Left ventricle myocardium inferior (tissue), 1 donor: Measurements from ENCODE around the gene FRMD7. TPM values are rescaled to one million over a fixed set of nuclear protein-coding genes. Genes with fewer than 3 reads are reported as not detected.
"Not testable (repeated sequence)": the region's sequence is repeated elsewhere in the genome, so short reads cannot be mapped to it uniquely, and the experiment has no call there.

Source experiments
- DNase-seq: peaks from one replicate; pipeline ENCODE4 v3.0.0-alpha.2; 2020
- H3K27ac ChIP-seq: fragments of 200-600 bp; replicated peaks from 2 replicates; pipeline ENCODE4 v1.8.0; 2021
- H3K27me3 ChIP-seq: fragments of 200-600 bp; 2 replicates; pipeline ENCODE4 v1.8.0; 2021; ENCODE audit warnings: low read depth
- H3K36me3 ChIP-seq: fragments of 200-600 bp; 2 replicates; pipeline ENCODE4 v1.8.0; 2021
- H3K4me1 ChIP-seq: fragments of 200-600 bp; 2 replicates; pipeline ENCODE4 v1.8.0; 2021
- H3K4me3 ChIP-seq: fragments of 200-600 bp; 2 replicates; pipeline ENCODE4 v1.8.0; 2021; ENCODE audit warnings: mild to moderate bottlenecking, moderate library complexity
- H3K9me3 ChIP-seq: fragments of 200-600 bp; replicated peaks from 2 replicates; pipeline ENCODE4 v1.8.0; 2021
- intact Hi-C: fragments of 100-400 bp; cut with micrococcal nuclease; formaldehyde crosslinking; loops from one replicate; pipeline ENCODE4 v1.11.0; 2022
- total RNA-seq: library from RNA; stranded (reverse); fragmentation: NEBNext Ultra II Directional; extraction: Animal tissue kit (Norgen Biotek cat#: 25700); gene quantifications from one replicate; pipeline ENCODE4 v1.2.1, GENCODE V29; 2021
- TF ChIP-seq, protein P1 (sequence below): fragments of 200-600 bp; IDR thresholded peaks from 2 replicates; pipeline ENCODE4 v1.8.0; 2021; ENCODE audit warnings: antibody characterized with exemption, mild to moderate bottlenecking, borderline replicate concordance
- donor health status: DM: no; HTN: yes; CAD: no; lungs with severe emphysema.

The FRMD7 gene
- total RNA-seq, 1 donor from 2014 or later = 0.14 TPM

DNA sequence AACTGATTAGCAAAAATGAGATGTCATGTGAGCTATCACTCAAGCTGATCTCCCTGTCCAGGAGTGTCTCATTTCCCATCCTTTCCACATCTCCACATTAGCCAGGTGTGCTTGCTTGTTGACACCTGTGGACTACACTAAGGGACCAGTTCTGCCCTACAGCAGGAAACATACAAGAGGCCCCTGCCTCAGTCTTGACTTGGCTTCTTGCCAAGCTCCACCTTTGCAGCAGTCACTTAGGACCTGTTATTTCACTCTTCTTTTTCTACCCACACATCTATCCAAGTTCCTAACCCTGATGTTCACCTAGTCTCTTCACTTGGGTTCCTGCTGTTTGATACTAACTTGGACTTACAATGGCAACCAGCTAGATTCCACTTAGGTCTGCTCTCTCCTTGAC, 13.2 kb downstream of the FRMD7 start:
- H3K4me3 ChIP-seq = no peak overlapping the region
- no peaks in the 10 kb centered on the region for H3K9me3 ChIP-seq

DNA sequence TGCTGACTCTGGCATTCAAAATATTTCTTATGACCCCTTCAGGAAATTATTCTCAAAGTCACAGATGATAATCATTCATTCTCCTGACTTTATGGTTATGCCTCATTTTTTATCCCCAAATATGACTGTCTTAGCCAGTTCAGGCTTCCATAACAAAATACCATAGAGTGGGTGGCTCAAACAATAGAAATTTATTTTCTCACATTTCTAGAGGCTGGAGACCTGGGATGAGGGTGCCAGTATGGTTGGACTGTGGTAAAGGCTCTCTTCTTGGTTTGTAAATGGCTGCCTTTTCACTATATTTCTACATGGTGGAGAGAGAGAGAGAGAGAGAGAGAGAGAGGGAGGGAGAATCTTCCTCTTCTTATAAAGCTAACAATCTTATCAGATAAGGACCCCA, 20.5 kb downstream of the FRMD7 start:
- TF ChIP-seq, protein P1, sequence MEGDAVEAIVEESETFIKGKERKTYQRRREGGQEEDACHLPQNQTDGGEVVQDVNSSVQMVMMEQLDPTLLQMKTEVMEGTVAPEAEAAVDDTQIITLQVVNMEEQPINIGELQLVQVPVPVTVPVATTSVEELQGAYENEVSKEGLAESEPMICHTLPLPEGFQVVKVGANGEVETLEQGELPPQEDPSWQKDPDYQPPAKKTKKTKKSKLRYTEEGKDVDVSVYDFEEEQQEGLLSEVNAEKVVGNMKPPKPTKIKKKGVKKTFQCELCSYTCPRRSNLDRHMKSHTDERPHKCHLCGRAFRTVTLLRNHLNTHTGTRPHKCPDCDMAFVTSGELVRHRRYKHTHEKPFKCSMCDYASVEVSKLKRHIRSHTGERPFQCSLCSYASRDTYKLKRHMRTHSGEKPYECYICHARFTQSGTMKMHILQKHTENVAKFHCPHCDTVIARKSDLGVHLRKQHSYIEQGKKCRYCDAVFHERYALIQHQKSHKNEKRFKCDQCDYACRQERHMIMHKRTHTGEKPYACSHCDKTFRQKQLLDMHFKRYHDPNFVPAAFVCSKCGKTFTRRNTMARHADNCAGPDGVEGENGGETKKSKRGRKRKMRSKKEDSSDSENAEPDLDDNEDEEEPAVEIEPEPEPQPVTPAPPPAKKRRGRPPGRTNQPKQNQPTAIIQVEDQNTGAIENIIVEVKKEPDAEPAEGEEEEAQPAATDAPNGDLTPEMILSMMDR = no peak
- intact Hi-C loops = no loop called here
- Histone ChIP-seq H3K9me3 (no peaks in the 10 kb centered on the region), H3K4me3 (no peak overlapping the region), H3K27ac (no peak overlapping the region), H3K27me3 (no peaks in the 10 kb centered on the region), H3K4me1 (no peaks in the 10 kb centered on the region), H3K36me3 (no peaks in the 10 kb centered on the region)
- no peak for DNase-seq

More for the DNA sequence above, 13.2 kb downstream of the FRMD7 start:
- TF ChIP-seq, protein P1 = no peak
- intact Hi-C loops = no loop called here
- Histone ChIP-seq H3K4me1 (no peaks in the 10 kb centered on the region), H3K27me3 (no peaks in the 10 kb centered on the region), H3K36me3 (no peaks in the 10 kb centered on the region), H3K27ac (no peak overlapping the region)
- no peak for DNase-seq

DNA sequence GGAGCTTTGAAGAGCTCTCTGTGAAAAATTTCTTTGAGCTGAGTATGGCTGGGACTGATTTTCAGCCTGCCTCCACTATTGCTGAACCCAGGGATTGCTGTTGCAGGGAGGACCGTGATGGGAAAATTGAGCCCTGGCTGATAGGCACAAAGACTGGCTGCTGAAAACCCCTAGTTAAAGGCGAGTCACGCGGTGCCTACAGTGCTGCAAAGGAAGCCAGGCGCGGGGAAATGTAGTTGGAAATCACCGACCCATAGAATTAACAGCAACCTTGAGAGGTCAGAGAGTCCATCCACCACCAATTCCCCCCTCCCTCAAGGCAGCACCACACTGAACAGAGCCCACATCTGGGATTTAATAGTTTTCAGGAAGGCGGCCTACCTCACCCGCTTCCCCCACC, 26.0 kb downstream of the FRMD7 start:
- Histone ChIP-seq H3K36me3 (no peaks in the 10 kb centered on the region), H3K4me3 (no peak overlapping the region), H3K27me3 (no peaks in the 10 kb centered on the region), H3K9me3 (no peaks in the 10 kb centered on the region), H3K27ac (no peak overlapping the region), H3K4me1 (no peaks in the 10 kb centered on the region)
- intact Hi-C loops = no loop called here
- TF ChIP-seq, protein P1 = no peak
- no peak for DNase-seq

DNA sequence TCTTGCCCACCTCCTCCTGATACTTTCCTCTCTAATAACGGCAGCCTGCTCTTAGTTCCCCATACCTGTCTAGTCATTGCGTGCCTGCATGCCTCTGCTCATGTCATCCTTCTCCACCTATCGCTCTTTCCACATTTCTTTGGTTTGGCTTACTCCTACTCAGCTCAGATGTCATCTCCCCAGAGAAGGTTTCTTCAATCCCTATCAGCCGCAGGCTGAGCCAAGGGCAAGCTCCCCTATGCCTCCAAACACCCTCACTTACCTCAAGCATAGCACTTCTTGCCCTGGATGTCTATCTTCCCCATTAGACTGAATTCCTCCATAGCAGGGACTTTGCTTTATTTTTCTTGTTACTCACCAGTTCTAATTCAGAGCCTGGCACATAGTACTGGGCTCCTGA, 26.6 kb downstream of the FRMD7 start:
- intact Hi-C loops = no loop called here
- no peak for DNase-seq
- Histone ChIP-seq H3K4me3 (no peak overlapping the region), H3K27me3 (no peaks in the 10 kb centered on the region), H3K27ac (no peak overlapping the region), H3K36me3 (no peaks in the 10 kb centered on the region), H3K4me1 (no peaks in the 10 kb centered on the region), H3K9me3 (no peaks in the 10 kb centered on the region)
- TF ChIP-seq, protein P1 = no peak

DNA sequence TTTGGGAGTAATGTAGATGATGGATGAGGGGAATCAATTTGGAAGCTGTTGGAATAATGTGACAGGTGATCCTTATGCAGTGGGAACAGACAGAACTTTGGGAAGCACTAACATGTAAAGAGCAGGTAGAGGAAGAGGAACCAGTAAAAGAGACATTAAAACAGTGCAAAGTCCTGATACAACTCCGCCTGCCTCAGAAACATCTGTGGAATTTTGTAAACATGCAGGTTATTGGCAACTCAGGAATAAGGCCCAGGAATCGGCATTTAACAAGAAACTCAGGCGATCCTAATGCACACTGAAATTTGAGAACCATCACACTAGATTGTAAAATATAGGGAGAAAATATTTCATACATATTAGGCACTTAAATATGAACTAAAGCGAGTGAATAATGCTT, 29.1 kb downstream of the FRMD7 start:
- H3K27ac ChIP-seq, H3K36me3 ChIP-seq, H3K4me1 ChIP-seq, H3K9me3 ChIP-seq, intact Hi-C loops, H3K27me3 ChIP-seq, DNase-seq, H3K4me3 ChIP-seq: not testable (repeated sequence)

DNA sequence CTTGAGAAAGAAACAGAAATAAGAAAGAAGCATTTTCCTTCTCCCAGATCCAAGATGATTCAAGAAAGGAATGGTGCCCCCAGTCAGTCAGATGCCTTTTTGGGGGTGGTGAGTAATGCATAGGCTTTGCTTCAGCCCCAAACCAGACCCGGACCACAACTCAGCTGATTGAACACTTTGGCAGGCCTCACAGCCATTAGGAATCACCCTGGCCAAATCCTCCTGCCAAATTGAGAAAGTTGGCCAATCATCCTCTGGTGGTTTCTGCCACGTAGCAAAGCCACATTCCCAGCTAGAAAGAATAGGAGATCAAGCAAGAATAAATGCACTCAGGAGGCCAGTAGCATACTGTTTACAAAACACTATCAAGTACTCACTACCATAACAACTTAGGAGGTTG, 33.7 kb downstream of the FRMD7 start:
- no peaks in the 10 kb centered on the region for H3K36me3 ChIP-seq
- TF ChIP-seq, protein P1 = no peak
- H3K27ac ChIP-seq = no peak overlapping the region
- H3K27me3 ChIP-seq = no peaks in the 10 kb centered on the region
- H3K4me3 ChIP-seq = no peak overlapping the region
- intact Hi-C loops = no loop called here
- H3K4me1 ChIP-seq = no peaks in the 10 kb centered on the region
- DNase-seq = no peak
- no peaks in the 10 kb centered on the region for H3K9me3 ChIP-seq
